HG03469 (cell line): ENCODE measurements around the gene PARP12.

Experiments
- ATAC-seq: cut with Tn5 transposase; IDR thresholded peaks from one replicate; pipeline ENCODE4 v1.9.1; 2021; ENCODE audit warnings: mild to moderate bottlenecking, moderate library complexity, moderate number of reproducible peaks; ENCODE audit not compliant: unreplicated experiment

Gene PARP12

GRCh38 chr7:140060243-140060630 lies 2.5 kb downstream of the PARP12 start:
- ATAC-seq, result no peak

DNA sequence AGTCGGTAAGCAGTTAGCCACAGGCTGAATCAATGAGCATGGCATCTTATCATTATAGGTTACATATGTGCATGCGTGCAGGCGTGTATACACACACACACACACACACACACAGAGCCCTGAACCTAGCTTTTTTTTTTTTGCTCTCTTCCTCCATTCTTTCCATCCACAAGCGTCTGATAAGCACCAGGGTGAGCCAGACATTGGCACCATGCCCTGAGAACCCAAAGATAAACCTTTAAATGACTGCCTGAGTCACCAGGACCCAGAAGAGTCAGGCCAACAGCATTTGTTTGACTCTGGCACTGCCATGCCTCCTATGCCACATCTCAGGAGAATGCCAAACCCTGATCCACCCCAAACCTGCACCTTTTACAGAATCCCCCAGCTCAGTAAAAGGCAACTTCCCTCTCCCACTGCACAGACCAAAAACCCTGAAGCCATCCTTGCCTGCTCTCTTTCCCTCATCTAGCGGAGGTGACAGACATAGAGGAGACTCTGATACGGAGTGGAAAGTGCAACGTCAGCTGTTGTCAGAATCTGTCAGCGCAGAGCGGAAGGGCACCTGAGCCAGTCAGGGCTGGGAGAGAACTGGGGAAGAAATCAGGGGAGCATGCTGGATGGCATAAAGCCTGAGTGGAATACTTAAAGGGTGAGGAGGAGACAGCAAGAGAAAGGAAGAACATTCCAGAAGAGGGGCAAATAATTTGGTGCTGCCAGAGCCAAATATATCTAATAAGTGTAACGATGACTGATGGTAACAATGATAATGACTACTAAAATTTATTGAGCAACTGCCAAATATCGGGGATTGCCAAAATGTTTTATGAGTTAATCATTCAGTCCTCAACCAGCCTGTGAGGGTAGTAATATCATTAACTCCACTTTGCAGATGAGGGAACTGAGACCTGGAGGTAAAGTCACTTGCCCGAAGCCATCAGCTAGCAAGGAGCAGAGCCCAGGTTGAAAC lies 3.2 kb downstream of the PARP12 start:
- no peak for ATAC-seq

GRCh38 chr7:140058517-140058916 lies 4.2 kb downstream of the PARP12 start:
- ATAC-seq, result no peak

DNA sequence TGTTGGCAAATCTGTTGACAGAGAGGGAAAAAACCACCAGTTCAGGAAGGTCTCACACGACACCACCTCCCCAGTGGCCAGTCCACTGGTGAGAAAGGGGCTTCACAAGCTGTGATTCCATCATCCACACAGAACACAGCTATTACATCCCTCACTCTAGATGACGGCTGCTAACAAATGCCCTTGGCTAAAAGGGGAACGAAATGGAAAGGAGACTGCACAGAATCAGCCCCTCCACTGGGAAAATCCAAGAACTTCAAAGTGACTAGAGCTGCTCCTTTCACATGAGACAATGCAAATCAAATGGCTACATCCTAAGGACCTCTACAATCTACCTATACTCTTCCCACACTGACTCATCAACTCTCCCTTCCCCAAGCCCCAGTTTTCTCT lies 5.6 kb downstream of the PARP12 start:
- no peak for ATAC-seq

- ATAC-seq, result no peak
Measured at GRCh38 chr7:140056431-140057142, 6.2 kb downstream of the PARP12 start.

DNA sequence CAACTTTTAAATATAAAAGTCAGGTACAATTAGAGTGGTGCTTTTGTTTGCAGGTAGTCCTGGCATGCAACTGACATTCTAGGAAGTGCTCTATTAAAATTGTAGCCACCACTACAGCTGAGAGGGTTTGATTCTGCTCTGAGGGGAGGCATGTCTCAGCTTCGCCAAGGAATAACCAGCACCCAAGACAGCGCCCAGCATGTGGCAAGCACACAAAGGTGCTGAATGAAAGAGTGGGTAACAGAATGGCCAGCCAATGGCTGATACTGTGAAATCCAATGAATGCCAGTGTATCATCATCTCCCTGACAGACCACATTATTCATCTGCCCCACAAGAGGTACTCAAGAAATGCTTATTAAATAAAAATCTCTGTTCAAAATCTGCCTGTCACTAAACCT lies 6.9 kb downstream of the PARP12 start:
- no peak for ATAC-seq

GRCh38 chr7:140054751-140055150 lies 8.0 kb downstream of the PARP12 start:
- no peak for ATAC-seq

DNA sequence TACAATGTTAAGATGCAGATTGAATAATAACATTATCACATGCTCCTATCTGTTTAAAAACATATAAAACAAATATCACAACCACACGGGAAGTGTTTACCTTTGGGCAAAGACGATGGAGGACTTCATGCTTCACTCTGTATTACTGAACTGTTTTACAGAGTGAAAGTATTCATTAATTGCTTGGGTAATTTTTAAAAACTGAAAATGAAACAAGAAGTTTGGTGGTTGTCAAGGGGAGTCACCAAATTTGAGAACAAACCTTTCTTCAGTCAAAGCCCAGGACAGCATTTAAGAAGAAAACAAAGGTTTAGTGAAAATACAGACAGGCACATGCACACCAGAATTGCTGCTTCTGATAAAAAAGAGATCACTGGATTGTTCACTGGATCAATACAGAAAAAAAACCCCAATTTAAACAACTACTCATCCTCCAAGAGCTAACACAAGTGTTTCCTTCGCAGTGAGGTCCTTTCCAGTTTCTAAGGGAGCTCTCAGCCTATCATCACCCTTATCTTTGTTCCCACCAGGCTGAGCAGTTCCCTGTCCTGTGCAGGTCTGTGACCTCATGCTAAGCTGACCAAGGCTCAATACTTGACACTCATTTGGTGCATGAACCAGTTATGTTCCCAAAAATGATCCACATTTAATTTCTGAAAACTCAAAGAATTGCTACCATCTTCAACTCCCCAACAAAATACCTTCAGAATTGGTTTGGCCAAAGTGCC lies 8.8 kb downstream of the PARP12 start:
- peak; percentile 86 for ATAC-seq

- ATAC-seq, result no peak
Measured at GRCh38 chr7:140051820-140052219, 10.9 kb downstream of the PARP12 start.

GRCh38 chr7:140050100-140050499 lies 12.7 kb downstream of the PARP12 start:
- ATAC-seq, result no peak

DNA sequence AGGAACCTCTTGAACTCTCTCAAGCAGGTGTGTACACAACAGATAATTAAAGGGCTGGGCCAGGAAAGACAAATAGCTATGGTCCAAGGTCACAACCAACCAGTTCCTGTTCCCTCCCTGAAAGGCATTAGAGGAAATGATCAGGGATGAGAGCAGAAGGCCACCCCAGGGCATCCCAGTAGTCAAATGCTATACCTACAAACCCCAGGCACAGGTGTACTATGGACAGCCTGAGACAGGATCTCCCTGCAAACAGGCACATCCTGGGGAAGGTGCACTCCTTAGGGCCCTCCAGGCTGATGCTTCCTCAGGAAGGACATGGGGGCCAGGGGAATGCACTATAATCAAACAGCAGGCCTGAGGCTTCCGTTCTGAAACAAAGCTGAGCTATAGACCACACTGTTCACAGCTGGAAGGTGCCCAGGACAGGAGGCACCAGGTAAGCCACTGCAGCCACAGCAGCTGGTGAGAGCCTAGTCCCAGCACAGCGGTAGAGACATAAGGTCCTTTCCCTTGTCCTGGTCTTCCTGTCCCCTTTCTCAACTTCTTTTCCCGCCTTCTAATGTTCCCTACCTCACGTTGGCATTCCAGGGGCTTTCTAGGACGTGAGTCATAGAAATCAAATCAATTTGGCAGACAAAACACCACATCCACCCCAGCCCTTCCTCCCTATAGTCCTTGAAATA lies 13.3 kb downstream of the PARP12 start:
- no peak for ATAC-seq

DNA sequence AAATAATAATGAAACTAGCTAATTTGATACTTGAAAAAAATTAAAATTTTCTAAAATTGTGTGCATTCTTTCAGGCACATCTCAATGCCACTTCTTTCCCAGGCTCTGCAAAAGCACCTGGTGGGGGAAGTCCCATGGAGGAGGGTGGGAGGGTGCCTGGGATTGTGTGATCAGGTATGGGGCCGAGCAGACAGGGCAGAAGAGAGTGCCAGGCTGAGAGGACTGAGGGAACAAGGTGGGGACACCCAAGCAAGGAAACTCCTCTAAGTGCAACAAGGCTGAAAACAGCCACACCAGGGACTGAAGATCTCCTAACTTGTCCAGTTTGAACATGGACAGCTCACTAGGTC lies 13.8 kb downstream of the PARP12 start:
- no peak for ATAC-seq

DNA sequence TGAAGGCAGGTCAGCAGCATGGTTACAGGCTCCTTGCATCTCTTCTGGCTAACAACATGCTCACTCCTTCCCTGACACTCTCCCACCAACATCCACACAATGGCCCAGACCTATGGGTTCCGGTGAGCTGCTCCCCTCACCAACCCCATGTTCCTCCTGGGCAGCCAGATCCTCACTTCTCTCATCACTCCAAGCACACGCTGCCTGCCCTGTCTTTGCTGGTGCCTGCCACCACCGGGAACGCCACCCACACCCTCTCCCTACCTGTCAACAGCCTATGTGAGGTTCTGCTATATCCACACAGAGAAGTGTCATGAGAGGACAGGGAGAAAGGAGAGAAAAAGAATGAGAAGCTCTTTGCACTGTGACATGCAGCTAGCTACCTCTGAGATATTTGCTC lies 14.6 kb downstream of the PARP12 start:
- no peak for ATAC-seq

DNA sequence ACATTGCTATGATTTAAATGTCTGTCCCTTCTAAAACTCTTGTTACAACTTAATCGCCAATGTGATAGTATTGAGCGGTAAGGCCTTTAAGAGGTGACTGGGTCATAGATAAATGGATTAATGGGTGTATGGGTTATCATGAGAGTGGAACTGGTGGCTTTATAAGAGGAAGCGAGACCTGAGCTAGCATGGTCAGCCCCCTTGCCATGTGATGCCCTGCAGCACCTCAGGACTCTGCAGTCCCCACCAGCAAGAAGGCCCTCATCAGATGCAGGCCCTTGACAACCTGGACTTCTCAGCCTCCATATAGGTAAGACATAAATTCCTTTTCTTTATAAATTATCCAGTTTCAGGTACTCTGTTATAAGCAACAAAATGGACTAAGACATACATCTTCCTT lies 15.6 kb downstream of the PARP12 start:
- no peak for ATAC-seq

DNA sequence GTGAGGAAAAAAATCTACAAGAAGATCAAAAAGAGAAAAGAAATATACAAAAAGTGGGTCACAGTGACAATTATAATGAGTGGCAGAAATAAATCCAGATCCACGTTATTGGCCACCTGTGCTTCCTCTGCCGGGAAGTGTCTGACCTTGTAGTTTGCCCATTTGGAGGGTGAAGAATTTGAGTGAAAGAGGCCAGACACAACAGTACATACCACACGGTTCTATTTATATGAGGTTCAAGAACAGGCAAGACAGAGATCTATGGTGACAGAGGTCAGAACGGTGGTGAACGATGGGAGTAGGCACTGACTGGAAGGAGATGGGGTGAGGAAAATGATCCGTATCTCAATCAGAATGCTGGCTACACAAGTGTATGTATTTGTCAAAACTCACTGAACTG lies 17.1 kb downstream of the PARP12 start:
- no peak for ATAC-seq

- no peak for ATAC-seq
Measured at GRCh38 chr7:140044251-140044650, 18.5 kb downstream of the PARP12 start.

- ATAC-seq, result no peak
Measured at GRCh38 chr7:140042386-140042670, 20.4 kb downstream of the PARP12 start.

DNA sequence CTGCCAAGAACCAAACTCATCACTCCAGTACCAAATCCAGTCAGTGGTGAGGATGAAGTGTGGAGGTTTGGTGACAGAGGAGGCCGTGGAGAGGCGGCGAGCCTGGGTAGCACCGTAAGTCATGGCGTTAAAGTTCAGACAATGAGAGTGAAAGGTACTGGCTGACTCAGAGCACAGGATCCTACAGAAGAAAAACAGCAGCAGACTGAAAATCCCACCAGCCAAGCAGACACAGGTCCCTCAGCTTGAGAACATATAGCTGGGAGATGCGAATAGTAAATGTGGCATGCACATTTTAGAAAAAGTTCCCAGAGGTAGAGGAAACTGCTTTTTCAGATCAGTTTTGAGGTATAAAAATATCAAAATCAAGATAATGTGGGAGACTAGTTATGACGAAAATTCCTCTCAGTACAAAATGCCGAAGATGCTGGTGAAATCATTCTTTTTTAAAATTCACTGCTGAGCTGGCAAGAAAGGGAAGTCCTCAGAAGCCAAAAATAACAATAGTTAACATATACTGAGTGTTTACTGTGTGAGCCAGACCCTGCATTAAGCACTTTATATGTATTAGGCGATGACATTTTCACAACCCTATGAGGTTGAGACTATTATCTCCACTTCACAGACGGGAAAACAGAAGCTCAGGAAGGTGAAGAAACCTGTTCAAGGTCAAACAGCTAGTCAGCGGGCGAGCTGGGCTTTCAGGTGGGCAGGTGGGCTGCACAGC lies 20.9 kb downstream of the PARP12 start:
- no peak for ATAC-seq

- no peak for ATAC-seq
Measured at GRCh38 chr7:140039896-140040295, 22.9 kb downstream of the PARP12 start.

DNA sequence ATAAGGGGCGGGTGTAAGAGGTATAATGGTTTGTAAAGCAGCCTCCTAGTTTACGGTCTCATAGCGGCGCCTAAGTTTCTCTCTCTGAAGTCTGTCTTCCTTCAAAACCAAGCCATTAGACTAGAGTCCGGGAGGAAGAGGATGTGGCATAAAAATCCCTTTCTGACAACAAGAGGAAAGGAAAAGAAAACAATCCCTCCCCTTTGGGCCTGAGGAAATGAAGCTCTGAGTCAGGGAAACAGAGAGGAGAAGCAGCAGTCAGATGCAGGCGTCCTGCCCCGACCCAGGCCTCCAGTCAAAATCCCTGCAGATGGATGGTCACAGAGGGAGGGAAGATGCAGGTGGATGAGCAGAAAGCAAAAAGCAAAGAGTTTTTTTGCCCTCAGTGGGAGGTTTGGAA lies 23.7 kb downstream of the PARP12 start:
- no peak for ATAC-seq
